Colonic mucosa (tissue), 4 donors: ENCODE measurements around the gene ARIH2. TPM values are rescaled to one million over a fixed set of nuclear protein-coding genes. Genes with fewer than 3 reads are reported as not detected.

Experiments used
- DNase-seq: peaks from one replicate; pipeline ENCODE4 v3.0.0-alpha.2; 2020
- H3K27ac ChIP-seq: fragments of 200-600 bp; one replicate; pipeline ENCODE4 v1.8.0; 2021
- H3K27me3 ChIP-seq: fragments of 200-600 bp; one replicate; pipeline ENCODE4 v1.8.0; 2021
- H3K36me3 ChIP-seq: fragments of 200-600 bp; one replicate; pipeline ENCODE4 v1.8.0; 2021
- H3K4me1 ChIP-seq: fragments of 200-600 bp; one replicate; pipeline ENCODE4 v1.8.0; 2021; ENCODE audit warnings: mild to moderate bottlenecking
- H3K4me3 ChIP-seq: fragments of 200-600 bp; one replicate; pipeline ENCODE4 v1.8.0; 2021
- H3K9ac ChIP-seq, 2 donors: one replicate each; pipeline ENCODE4 v1.7.0; 2013; ENCODE audit warnings: control low read depth in 2 of 2, low read depth in 2 of 2, low read length in 2 of 2
- H3K9me3 ChIP-seq: fragments of 200-600 bp; one replicate; pipeline ENCODE4 v1.8.0; 2021
- CTCF ChIP-seq: fragments of 200-600 bp; IDR thresholded peaks from one replicate; pipeline ENCODE4 v1.8.0; 2022; ENCODE audit warnings: antibody characterized with exemption, mild to moderate bottlenecking
- intact Hi-C: fragments of 100-400 bp; cut with DNase I; formaldehyde crosslinking; loops from one replicate; pipeline ENCODE4 v1.14.1; 2022
- total RNA-seq, 2 donors: library from RNA; stranded (reverse); fragmentation: NEBNext Ultra II Directional in 1 of 2; extraction: Animal tissue kit (Norgen Biotek cat#: 25700) in 1 of 2; gene quantifications; one replicate each; pipeline ENCODE4 v1.2.1, GENCODE V29; 2021
- donor health status: healthy.
- donor health status: DM: no; HTN: no; CAD: no.
- donor health status: DM: no; HTN: no; CAD: no.

Gene ARIH2
- total RNA-seq, 2 donors from 2014 or later: 55.6 to 77.4 TPM

- no peaks in the 10 kb centered on the region for H3K9me3 ChIP-seq
- intact Hi-C loops: no loop called here
- DNase-seq: no peak
- TF ChIP-seq CTCF: no peak
- no peak overlapping the region for H3K9ac ChIP-seq
- H3K4me3 ChIP-seq: no peak overlapping the region
- no peaks in the 10 kb centered on the region for H3K27me3 ChIP-seq
- H3K27ac ChIP-seq: no peak overlapping the region
- no peaks in the 10 kb centered on the region for H3K4me1 ChIP-seq
- no peaks in the 10 kb centered on the region for H3K36me3 ChIP-seq
These were observed 20.0 kb downstream of the ARIH2 start for GRCh38 chr3:48938689-48939088.

- Histone ChIP-seq H3K27ac (no peak overlapping the region), H3K9ac (no peak overlapping the region), H3K4me3 (no peak overlapping the region), H3K9me3 (no peaks in the 10 kb centered on the region), H3K36me3 (no peaks in the 10 kb centered on the region), H3K27me3 (no peaks in the 10 kb centered on the region), H3K4me1 (no peaks in the 10 kb centered on the region)
- intact Hi-C loops: no loop called here
- no peak for TF ChIP-seq CTCF
- no peak for DNase-seq
These were observed 26.8 kb downstream of the ARIH2 start for GRCh38 chr3:48945432-48945831.

- TF ChIP-seq CTCF: no peak
- no peaks in the 10 kb centered on the region for H3K4me1 ChIP-seq
- H3K27me3 ChIP-seq: no peaks in the 10 kb centered on the region
- H3K9ac ChIP-seq: no peak overlapping the region
- H3K36me3 ChIP-seq: no peaks in the 10 kb centered on the region
- H3K27ac ChIP-seq: no peak overlapping the region
- intact Hi-C loops: no loop called here
- H3K4me3 ChIP-seq: no peak overlapping the region
- no peaks in the 10 kb centered on the region for H3K9me3 ChIP-seq
- DNase-seq: no peak
These were observed 27.4 kb downstream of the ARIH2 start for GRCh38 chr3:48945891-48946549.

GRCh38 chr3:48949376-48949717 lies 30.7 kb downstream of the ARIH2 start:
- Histone ChIP-seq H3K27me3 (no peaks in the 10 kb centered on the region), H3K9ac (no peak overlapping the region), H3K9me3 (no peaks in the 10 kb centered on the region), H3K27ac (no peak overlapping the region), H3K4me1 (no peaks in the 10 kb centered on the region), H3K4me3 (no peak overlapping the region), H3K36me3 (no peaks in the 10 kb centered on the region)
- intact Hi-C loops: no loop called here
- TF ChIP-seq CTCF: no peak
- no peak for DNase-seq

GRCh38 chr3:48950051-48950450 lies 31.4 kb downstream of the ARIH2 start:
- intact Hi-C loops: no loop called here
- Histone ChIP-seq H3K27me3 (no peaks in the 10 kb centered on the region), H3K9ac (no peak overlapping the region), H3K4me1 (no peaks in the 10 kb centered on the region), H3K9me3 (no peaks in the 10 kb centered on the region), H3K36me3 (no peaks in the 10 kb centered on the region), H3K4me3 (no peak overlapping the region), H3K27ac (no peak overlapping the region)
- no peak for DNase-seq
- no peak for TF ChIP-seq CTCF
